ENCODE data around the gene SH2D4B.
A peak's percentile ranks its signal among the peaks of the same experiment; 100 is the strongest.

Gene SH2D4B

DNA sequence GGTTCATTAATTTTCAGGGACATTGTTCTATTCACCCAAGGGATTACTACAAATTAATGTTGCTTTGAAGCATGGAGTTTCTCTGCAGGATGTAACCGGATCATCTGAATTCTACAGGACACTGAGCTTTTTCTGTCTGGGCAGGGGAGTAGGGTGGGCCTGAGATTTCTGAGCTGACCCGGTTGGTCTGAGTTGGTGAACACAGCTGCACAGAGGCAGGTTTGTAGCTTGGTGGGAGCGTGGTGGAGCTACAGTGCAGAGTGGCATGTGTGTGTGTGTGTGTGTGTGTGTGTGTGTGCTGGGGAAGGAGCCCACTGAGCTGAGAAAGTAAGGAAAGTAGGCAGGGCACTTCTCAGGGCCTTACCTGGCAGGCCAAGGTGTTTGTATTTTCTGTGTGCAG, 62.6 kb downstream of the SH2D4B start:
- TF ChIP-seq, protein P1, sequence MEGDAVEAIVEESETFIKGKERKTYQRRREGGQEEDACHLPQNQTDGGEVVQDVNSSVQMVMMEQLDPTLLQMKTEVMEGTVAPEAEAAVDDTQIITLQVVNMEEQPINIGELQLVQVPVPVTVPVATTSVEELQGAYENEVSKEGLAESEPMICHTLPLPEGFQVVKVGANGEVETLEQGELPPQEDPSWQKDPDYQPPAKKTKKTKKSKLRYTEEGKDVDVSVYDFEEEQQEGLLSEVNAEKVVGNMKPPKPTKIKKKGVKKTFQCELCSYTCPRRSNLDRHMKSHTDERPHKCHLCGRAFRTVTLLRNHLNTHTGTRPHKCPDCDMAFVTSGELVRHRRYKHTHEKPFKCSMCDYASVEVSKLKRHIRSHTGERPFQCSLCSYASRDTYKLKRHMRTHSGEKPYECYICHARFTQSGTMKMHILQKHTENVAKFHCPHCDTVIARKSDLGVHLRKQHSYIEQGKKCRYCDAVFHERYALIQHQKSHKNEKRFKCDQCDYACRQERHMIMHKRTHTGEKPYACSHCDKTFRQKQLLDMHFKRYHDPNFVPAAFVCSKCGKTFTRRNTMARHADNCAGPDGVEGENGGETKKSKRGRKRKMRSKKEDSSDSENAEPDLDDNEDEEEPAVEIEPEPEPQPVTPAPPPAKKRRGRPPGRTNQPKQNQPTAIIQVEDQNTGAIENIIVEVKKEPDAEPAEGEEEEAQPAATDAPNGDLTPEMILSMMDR (IDR thresholded peaks at IDR 0.05; ENCODE audit: low read depth, low read length): no peak
- Histone ChIP-seq H3K9me3 (ENCODE audit: severe bottlenecking) (no peaks in the 10 kb centered on the region), H3K36me3 (no peaks in the 10 kb centered on the region), H3K27ac (no peak overlapping the region), H3K27me3 (ENCODE audit: insufficient read depth, low read depth, severe bottlenecking) (no peaks in the 10 kb centered on the region), H3K4me3 (ENCODE audit: low read depth, low read length) (no peak overlapping the region)
- no peak for DNase-seq

DNA sequence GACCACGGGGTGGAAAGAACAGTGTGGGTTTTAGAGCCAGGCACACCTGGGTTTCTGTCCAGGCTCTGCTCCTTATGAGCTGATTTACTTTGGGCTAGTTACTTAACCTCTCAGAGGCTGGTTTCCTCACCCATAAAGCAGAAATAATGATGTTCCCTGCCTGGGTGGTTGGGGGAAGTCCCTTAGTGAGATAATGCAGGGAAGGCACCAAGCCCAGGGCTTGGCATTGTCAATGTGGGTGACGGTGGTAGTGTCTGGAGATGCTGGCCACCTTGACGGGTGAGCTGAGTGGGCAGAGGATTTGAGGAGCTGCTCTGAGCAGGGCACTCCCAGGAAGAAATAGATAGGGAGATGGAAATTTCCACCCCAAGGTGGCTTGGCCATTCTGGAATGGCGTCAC, 65.2 kb downstream of the SH2D4B start:
- TF ChIP-seq, protein P1 (IDR thresholded peaks at IDR 0.05; ENCODE audit: low read depth, low read length): no peak
- no peaks in the 10 kb centered on the region for H3K27me3 ChIP-seq (ENCODE audit: insufficient read depth, low read depth, severe bottlenecking)
- no peak for DNase-seq
- no peak overlapping the region for H3K4me3 ChIP-seq (ENCODE audit: low read depth, low read length)
- H3K9me3 ChIP-seq (ENCODE audit: severe bottlenecking): no peaks in the 10 kb centered on the region
- H3K27ac ChIP-seq: no peak overlapping the region
- H3K36me3 ChIP-seq: no peaks in the 10 kb centered on the region

DNA sequence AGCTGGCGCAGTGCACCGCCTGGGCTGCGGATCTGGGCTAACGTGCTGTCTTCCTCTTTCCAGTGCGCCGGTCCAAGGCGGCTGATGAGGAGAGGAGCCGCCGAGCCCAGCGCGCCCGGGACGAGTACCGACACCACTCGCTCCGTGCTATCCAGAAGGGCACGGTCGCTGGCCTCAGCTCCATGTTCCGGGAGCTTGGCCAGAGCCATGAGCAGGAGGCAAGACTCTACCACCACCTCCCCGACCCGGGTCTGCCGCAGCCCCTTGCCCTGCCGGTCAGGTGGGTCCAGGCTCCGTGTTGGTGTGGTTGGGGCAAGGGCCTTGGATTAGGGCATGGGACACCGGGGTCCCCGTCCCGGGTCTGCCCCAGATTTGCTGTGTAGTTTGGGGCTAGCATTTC, 65.8 kb downstream of the SH2D4B start:
- H3K36me3 ChIP-seq: no peaks in the 10 kb centered on the region
- no peaks in the 10 kb centered on the region for H3K27me3 ChIP-seq (ENCODE audit: insufficient read depth, low read depth, severe bottlenecking)
- H3K27ac ChIP-seq: no peak overlapping the region
- H3K4me3 ChIP-seq (ENCODE audit: low read depth, low read length): no peak overlapping the region
- no peak for DNase-seq
- TF ChIP-seq, protein P1 (IDR thresholded peaks at IDR 0.05; ENCODE audit: low read depth, low read length): no peak
- no peaks in the 10 kb centered on the region for H3K9me3 ChIP-seq (ENCODE audit: severe bottlenecking)

DNA sequence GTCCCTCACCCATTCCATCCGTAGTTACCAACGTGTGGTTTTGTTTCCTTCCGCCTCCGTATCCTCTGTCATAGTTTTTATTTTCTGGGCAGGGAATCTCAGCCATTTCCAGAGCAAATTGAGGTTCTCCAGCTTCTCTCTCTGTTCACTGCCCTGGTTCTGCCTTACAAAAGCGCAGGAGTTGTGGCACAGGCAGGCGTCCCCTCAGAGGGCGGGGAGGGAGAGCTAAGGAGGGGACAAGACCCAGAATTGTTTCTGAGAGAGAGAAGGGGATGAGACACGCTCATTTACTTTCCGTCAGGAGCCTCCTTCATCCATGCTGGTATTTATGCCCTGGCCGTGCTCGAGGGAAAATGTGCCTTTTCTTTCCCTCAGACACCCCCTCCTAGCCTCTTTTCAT, 71.0 kb downstream of the SH2D4B start:
- Histone ChIP-seq H3K9me3 (ENCODE audit: severe bottlenecking) (peaks cover 2% of the 10 kb centered on the region), H3K27me3 (ENCODE audit: insufficient read depth, low read depth, severe bottlenecking) (no peaks in the 10 kb centered on the region), H3K36me3 (no peaks in the 10 kb centered on the region), H3K27ac (peak overlapping the region; percentile 13), H3K4me3 (ENCODE audit: low read depth, low read length) (no peak overlapping the region)
- no peak for DNase-seq
- TF ChIP-seq, protein P1 (IDR thresholded peaks at IDR 0.05; ENCODE audit: low read depth, low read length): no peak

DNA sequence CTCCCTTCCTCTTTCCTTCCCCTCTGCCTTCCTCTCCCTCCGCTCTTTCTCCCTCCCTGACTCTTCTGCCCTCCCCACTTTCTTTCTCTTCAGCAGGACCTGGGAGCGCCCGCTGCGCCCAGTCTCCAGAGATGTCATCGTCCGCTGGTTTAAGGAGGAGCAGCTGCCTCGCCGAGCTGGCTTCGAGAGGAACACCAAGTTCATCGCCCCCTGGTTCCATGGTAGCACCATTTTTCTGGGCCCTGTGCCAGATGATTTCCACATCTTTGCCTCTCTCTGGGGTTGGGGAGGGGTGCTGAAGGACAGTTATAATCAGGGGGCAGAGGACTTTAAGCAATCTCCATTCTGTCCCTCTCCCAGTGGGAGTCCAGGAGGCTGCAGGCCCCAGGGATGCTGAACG, 71.6 kb downstream of the SH2D4B start:
- no peaks in the 10 kb centered on the region for H3K27me3 ChIP-seq (ENCODE audit: insufficient read depth, low read depth, severe bottlenecking)
- H3K9me3 ChIP-seq (ENCODE audit: severe bottlenecking): peaks cover 2% of the 10 kb centered on the region
- TF ChIP-seq, protein P1 (IDR thresholded peaks at IDR 0.05; ENCODE audit: low read depth, low read length): no peak
- no peak overlapping the region; the same call in 1 of the 2 replicates for H3K27ac ChIP-seq
- H3K36me3 ChIP-seq: no peaks in the 10 kb centered on the region
- DNase-seq: no peak
- H3K4me3 ChIP-seq (ENCODE audit: low read depth, low read length): no peak overlapping the region

DNA sequence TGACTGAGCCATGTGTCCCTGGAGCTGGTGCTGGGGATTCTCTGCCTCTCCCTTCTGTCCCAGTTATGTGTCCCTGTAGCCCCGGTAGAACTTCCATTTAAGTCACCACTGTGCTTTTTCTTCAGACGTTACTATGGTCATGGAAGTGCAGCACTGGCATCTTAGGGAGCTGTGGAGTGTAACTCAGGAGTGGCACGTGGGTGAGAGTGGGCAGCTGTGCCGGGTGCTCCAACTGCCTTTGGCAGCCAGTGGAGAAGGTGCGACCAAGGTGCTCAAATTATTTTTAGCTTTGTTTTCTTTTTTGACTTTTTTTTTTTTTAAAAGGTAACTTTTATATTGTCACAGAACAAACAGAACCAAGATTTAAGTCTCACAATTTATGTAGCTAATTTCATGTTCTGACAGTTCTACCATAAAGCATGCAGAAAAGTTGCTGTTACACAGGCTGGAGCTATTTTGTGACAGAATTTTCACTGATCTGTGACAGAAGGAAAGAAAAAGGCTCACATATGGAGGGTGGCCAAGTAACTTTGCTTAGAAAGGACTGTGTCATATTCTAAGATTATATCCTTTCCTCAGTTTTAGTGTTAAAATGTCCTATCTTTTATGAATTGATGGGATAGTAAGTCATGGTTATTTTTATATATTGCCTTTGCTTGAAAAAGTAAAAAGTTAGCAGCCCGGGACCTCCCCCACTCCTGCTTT, 73.9 kb downstream of the SH2D4B start:
- DNase-seq: no peak
- H3K36me3 ChIP-seq: no peaks in the 10 kb centered on the region

More for the DNA sequence above, 73.9 kb downstream of the SH2D4B start:
- Histone ChIP-seq H3K4me3 (ENCODE audit: low read depth, low read length) (no peak overlapping the region), H3K27ac (no peak overlapping the region), H3K27me3 (ENCODE audit: insufficient read depth, low read depth, severe bottlenecking) (no peaks in the 10 kb centered on the region), H3K9me3 (ENCODE audit: severe bottlenecking) (peaks cover 2% of the 10 kb centered on the region)
- TF ChIP-seq, protein P1 (IDR thresholded peaks at IDR 0.05; ENCODE audit: low read depth, low read length): no peak
